NCI-H2029 treated with DMSO at 0.1 percent for 48 hours (cell line): ENCODE data around the gene KCTD5.
A peak's percentile ranks its signal among the peaks of the same experiment; 100 is the strongest.

Source experiments
- DNase-seq: peaks from one replicate; lab custom pipeline; 2025; lab: John Stamatoyannopoulos, UW

The KCTD5 gene

DNA sequence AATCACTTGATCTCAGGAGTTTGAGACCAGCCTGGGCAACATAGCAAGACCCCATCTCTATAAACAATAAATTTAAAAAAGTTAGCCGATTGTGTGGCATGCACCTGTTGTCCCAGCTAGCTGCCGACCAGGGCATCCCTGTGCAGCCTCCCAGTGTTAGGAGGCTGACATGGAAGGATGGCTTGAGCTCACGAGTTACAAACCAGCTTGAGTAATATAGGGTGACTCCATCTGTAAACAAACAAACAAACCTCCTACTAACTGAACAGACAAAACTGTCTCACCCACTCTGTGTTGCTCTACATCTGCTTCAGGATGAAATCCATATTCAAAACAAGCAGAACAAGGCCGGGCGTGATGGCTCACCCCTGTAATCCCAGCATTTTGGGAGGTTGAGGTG, 44.6 kb downstream of the KCTD5 start:
- no peak for DNase-seq

DNA sequence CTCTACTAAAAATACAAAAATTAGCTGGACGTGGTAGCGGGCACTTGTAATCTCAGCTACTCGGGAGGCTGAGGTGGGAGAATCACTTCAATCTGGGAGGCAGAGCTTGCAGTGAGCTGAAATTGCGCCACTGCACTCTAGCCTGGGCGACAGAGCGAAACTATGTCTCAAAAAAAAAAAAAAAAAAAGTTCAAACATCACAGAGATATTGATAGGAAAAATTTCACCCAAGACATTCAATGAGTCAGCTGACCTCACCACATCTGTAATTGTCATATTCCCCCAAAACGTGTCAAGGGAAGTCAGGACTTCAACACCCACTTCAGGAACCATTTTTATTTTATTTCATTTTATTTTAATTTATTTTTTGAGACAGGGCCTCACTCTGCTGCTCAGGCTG, 45.7 kb downstream of the KCTD5 start:
- DNase-seq = no peak

DNA sequence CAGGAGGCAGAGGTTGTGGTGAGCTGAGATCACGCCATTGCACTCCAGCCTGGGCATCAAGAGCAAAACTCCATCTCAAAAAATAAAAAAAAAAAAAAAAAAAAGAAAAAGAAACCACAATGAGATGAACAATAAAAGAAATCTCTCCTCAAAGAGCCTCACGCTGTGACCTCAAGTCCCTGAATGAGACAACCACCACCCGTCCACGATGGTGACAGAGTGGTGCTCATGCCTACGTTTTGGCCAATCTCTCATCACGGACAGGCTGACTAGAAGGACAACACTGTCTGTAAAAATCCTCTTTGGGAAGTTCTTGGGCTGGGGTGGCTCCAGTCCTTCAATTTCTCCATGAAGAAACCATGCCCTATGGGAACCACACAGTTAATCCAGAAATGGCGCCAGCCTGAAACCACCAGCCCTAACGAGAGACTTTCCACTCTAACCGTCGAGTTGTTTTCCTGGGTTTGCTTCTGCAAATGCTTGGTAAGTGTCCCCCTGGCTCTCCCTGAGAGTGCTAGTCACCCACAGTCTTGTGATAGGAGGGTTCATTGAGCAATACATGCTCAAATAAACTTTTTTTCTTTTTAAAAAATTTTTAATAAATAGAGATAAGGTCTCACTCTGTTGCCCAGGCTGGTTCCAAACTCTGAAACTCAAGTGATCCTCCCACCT, 52.7 kb downstream of the KCTD5 start:
- DNase-seq = no peak

DNA sequence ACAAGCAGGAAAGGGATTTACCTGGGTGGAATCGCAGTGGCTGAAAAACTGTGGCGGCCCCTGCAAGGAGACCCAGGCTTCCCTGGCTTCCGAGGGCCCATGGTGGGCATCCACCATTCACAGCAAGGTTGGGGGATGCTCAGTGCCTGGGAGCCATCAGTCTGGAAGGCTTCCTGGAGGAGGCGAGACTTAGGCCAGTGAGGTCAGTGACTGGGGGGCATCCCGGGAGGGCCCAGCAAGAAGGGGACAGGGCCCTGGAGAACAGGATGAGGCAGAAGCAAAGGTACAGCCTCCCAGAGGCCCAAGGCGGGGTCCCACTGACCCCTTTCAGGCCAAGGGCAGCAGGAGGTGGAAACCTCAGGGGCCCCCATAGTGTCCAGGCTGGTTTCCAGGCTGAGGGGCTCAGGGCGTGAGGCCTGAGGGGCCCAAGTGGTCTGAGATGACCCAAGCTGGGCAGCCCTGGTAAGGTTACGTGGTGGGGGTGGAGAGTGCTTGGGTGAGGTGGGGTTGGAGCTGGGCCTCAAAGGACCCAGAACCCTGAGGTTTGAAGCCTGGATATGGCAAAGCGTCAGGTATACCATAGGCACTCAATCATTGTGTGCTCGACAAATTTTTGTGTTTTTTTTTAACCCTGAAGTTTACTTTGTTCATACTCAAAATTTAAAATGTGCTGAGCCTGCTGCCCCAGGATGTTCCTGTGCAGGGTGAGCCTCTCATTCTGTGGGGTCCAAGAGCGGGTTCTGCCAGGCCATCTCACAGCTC, 54.3 kb downstream of the KCTD5 start:
- no peak for DNase-seq

DNA sequence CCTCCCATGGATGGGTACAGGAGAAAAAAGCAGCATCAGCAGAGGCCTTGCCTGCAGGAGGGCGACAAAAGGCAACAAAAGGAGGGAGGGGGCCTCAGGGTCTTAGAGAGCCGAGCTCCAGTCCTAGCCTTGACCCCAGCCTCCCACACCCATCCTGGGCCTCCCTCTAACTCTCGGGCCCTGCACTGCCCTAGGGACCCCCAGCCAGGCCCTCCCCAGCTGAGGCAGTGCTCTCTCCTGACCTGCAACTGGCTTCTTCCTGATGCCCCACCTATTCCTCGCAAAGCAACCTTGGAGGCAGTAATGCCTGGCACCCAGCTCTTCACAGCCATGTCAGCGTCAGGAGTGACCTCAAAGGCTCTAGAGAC, 54.9 kb downstream of the KCTD5 start:
- DNase-seq = no peak

DNA sequence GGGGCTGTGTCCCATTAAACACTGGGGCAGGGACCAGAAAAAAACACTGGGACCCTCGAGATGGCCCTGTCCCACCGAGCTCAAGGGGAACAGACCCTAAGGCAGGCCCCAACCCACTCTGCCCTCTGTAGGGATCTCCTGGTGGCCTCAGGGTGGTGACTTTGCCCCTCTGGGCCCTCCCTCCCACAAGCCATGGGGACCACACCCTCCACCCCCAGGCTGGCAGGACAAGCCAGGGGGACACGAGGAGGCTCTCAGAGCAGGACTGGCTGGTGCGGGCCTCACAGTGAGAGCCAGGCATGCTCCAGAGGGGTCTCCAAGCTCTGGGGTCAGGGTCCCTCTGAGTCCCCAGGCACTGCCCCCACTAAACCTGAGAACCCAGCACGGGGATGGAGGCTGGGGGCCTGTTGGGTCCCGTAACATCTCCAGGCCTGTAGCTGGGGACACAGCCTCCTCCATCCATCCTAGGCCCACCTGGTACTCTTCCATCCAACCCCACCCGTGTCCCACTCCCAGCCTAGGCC, 55.6 kb downstream of the KCTD5 start:
- no peak for DNase-seq

DNA sequence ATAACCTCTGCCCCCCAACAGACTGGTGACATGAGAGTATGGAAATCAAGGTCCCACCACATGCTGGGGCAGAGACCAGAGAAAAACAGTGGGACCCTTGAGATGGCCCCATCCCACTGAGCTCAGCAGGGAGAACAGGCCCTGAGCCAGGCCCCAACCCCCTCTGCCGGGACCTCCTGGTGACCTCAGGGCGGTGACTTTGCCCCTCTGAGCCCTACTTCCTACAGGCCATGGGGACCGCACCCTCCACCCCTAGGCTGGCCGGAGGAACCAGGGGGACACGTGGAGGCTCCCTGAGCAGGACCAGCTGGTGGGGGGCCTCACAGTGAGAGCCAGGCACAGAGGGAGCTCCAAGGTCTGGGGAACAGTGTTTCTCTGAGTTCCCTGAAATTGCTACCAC, 56.3 kb downstream of the KCTD5 start:
- DNase-seq = no peak

DNA sequence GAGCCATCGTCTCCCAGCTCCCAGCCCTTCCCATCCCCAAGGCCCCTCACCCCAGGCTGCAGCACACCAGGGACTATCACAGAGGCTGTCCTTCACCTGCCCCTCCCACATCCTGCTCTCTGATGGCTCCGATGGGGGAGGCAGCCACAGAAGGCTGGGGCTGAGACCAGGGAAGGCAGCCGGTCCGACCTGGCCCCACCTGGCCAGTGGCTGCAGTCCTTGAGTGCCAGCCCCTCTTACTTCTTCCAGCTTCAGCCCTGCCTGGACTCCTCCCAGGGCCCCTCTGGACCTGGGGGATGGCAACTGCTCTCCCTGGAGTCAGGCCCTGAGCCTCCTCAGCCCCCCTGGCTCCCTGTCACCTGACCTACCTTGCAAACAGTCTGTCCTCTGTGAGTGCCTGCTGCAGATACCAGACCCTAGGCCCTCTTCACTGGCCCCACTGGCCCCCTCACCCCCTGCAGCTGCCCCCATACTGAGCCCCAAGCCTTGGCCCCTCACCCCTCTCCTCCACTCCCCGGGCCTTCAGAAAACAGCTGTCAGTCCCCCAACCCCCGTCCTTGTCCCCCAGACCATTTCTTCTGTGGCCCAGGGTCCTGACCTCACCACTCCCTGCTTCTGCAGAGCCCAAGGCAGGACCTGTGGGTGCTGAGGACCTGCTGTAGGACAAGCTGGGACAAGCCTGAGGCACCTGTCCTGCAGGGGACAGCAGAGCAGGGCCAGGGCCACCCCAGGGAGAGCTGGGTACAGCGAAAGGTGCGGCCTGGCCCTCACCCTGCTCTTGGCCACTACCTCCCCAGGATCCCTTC, 57.5 kb downstream of the KCTD5 start:
- no peak for DNase-seq

DNA sequence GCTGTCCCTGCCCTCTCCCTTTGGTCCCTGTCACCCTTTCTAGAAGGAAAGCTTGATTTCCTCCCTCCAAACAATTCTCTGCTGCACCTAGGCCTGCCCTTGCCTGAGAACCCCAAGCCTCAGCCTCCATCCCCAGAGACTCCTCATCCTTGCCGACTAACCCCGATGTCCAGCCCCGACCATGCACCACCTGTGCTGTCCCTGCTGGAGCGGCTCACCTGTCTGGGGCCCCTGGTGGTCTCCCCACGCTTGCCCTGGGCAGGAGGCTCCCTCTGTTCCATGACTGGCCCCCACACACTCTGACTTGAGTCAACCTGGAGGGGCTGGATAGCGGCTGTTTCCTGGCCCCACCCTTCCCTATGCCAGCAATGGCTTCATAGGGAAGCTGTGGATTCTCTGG, 58.2 kb downstream of the KCTD5 start:
- DNase-seq = no peak

DNA sequence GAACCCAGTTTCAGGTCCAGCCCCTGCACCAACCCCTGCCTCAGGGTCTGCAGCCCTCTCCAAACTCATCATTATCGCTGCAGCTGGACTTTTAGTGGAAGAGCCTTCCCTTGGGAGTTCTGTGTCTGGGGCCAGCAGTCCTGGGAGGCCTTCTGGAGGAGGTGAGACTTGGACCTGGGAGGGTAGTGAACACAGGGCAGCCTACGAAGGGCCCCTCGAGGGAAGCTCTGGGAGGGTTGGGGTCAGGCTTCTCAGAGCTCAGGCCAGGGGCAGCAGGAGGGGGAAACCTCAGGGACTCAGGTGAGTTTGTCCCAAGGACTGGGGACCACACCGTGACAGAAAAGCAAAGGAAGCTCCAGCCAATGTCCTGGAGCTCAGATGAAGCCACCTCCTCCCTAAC, 58.8 kb downstream of the KCTD5 start:
- no peak for DNase-seq

DNA sequence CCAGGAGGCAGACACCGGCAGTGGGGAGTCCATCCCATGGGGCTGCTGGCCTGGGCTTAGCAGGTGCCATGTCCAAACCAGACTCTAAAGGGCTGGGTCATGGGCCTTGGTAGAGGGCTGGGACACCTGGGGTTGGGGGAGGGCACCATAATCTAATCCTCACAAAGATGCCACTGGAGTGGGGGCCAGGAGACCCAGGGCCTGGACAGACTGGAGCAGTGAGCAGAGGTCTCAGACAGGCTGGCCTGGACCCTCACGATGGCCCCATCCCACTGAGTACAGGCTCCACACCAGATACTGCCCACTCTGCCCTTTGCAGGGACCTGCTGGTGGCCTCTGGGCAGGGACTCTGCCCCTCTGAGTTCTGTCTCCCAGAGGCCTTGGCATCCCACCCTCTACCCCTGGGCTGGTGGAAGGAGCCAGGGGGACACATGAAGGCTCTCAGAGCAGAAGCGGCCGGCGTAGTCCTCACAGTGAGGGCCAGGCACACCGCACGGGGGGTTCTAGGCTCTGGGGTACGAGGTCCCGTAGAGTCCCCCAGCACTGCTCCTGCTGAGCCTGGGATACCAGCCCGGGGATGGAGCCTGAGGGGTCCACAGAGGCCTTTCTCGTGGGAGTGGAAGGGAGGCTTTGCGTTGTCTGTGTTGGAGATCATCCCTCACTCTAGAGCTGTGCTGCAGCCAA, 60.1 kb downstream of the KCTD5 start:
- no peak for DNase-seq

DNA sequence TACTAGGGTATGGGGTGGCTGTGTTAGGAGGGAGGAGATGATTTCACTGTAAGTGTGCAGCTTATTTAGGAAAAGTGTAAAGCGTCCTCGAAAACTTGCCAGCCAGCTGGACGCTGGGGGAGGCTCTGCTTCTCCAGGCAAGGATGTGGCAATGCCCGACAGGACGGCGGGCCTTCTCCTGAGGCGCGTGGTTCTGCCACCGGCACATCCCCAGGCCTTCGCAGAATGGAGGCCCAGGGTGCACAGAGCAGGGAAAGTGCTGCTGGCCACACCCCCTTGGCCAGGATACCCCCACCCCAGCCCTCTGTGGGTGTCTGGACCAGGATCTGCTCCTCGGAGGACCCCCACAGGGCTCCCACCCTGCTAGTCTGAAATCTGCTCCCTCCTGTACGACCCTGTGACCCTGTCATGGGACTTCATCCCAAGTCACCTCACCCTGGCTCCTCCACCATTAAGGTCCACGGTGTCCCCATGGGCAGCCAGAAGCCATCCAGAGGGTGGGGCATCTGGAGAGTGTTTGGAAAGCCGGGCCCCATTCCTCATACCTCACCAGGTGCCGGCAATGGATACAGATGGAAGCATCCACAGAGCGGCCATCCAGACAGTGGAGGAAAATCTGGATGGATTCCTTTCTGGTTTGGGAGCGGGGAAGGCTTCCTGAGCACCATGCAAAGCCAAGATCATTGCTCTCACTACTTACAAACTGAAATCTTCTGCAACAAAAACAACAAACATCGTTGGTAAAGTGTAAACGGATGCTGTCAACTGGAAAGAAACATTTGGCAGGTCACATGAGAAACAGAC, 60.9 kb downstream of the KCTD5 start:
- DNase-seq = no peak

DNA sequence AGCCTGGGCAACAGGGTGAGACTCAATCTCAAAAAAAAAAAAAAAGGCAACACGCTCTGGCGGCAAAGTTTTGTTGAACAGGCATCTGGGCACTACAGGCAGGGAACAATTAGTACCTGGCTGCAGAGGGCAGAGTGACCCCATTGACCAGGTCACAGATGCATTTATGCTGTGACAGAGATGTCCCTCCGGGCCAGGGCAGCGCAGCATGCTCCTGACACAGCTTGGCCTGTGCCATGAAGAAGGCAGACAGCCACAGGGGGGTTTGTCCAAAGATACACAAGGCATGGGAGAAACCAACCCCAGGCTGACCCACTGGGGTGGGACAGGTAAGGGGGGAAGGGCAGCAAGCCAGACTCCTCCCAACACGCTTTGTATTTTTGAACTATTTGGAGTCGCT, 62.4 kb downstream of the KCTD5 start:
- no peak for DNase-seq

DNA sequence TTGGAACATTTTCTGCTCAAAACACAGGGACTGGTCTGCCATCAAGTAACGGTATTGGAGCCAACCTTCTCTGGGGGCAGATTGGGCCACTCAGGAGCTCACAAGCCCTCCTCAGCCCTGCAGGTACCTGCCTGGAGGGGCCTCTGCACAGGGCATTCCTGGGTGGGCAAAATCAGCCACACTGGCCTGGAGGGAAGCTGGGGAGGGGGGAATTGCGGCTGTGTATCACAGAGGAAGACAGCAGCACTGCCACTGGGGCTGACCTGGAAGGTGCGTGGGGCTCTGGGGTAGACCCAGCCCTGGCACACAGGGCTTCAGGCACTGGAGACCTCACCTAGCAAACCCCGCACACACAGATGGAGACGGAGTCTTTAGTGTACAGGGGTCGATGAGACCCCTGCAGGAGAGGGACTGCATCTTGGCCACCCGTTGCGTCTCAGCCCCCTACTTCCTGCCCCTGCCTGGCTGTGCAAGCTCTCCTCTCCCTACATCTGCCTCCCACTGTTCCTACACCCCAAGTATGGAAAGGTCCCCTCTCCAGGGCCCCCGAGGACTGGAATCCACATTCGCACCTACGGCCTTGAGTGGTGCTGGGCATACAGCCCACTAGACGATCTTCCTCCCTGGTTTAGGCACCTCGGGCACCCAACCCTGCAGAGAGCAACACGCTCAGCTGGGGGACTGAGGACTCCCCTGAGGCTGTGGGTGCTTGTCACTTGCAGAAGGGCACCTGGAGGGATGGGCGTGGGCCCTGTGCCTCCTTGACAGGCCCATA, 63.0 kb downstream of the KCTD5 start:
- no peak for DNase-seq

DNA sequence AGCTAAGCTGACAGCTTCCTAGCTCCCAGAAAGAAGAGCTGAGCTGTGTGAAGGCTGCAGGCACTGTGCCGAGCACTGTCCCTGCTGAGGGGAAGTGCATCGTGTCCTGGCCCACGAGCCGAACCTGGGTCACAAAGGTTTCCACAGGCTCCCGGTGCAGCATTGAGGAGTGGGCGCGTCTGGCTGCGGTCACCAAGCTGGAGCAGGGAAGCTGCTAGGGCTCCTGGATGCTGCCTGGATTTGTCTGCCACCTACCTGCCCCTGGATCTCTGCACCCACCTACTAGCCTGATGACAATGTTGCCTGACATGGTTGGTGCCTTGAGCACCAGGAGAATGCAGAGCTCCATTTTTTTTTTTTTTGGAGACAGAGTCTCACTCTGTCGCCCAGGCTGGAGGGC, 63.6 kb downstream of the KCTD5 start:
- DNase-seq = no peak

DNA sequence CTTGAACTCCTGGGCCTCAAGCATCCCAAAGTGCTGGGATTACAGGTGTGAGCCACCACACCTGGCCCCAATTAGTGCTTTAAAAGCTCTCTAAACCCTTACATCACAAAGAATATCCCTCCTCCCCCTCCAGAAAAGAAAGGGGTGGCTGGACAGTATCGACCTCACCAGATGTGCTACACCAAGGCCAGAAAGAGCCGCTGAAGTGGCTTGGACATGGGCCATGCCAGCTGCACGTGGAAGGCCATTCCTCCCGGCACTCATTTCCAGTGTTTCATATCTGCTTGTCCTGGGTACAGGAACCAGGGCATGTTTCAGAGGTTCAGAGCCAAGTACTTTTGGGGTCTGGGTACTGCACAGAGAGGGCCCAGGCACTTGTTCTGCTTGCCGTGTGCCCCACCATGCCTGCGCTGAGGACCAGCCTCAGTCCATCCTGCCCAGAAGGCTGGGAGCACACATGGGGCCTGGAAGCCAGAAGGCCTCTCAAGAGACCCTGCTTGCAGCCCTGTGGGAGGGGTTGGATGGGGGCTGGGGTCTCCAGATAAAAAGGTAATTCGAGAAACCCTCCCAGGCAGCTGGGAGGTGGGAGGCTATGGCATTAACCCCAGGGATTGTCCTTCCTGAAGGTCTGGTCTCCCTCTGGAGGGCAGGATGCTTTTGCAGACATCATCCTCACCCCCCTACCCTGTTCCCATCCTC, 66.6 kb downstream of the KCTD5 start:
- DNase-seq = peak; percentile 91

DNA sequence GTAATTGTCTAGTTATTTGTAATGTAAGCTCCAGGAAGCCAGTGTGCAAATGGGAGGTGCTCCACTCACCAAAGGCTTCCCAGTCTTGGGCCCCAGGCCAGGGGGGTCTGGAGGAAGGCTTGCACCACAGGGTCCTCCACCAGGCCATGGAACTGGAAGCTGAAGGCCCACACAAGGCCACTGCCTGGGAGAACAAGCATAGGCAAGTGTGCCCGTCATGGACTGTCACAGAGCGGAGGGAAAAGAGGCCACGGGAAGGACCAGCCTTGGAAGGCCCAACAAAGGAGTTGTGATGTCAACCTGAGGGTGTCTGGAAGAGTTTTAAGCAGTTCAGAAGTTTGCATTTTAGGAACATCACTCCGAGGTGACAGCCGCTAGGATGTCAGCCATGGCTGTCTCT, 67.2 kb downstream of the KCTD5 start:
- no peak for DNase-seq

DNA sequence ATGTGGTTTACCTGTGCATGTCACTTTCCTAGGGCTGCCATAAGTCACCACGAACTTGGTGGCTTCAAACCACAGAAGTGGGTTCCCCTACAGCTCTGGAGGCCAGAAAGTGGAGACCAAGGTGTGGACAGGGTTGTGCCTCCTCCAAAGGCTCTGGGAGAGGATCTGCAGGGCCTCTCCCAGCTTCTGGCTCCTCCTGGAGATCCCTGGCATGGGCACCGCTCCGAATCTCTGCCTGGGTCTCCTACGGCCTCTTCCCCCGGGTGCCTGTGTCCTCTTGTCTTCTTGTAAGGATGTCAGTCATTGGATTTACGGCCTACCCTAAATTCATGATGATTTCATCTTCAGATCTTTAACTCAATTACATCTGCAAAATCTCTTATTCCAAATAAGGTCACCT, 67.6 kb downstream of the KCTD5 start:
- DNase-seq = no peak

DNA sequence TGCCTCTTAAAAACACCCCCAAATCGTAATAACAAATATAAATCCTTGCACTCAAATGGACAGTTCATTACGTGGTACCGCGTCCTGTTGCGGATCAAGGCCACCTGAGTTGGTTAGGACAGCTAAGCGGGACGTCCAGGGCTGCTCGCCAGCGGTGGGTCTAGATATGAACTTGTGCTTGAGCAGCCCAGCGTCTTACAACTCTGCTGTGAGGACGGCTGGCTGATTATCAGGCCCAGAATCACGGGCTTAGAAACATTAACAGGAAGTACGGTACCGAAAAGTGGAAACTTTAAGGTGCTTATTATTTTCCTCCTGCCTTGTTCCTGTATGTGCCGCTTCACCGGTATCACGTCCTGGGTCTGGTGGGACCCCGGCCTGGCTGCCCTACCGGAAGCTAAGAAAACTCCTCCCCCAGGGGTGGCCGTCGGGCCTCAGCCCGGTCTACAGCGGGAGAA, 69.3 kb downstream of the KCTD5 start:
- no peak for DNase-seq
